Left lobe of liver (tissue), 2 donors: ENCODE measurements around the gene ATN1. TPM values are rescaled to one million over a fixed set of nuclear protein-coding genes. Genes with fewer than 3 reads are reported as not detected.

Experiments used
- ATAC-seq: fragments of 200-7000 bp; cut with Tn5 transposase; one replicate; pipeline ENCODE4 v1.9.1; 2020; ENCODE audit warnings: mild to moderate bottlenecking, moderate library complexity
- DNase-seq: peaks from one replicate; pipeline ENCODE4 v3.0.0-alpha.2; 2020; ENCODE audit warnings: low spot score
- total RNA-seq: library from RNA; stranded (reverse); gene quantifications from one replicate; pipeline ENCODE4 v1.2.1, GENCODE V29; 2021
- donor health status: DM: no; HTN: no; CAD: no; lungs with moderate emphysema.
- donor health status: DM: no; HTN: yes; CAD: no.

Gene ATN1
- total RNA-seq, 1 donor from 2014 or later = 22.0 TPM

- no peak for ATAC-seq
- no peak for DNase-seq
These were observed 38.6 kb downstream of the ATN1 start for GRCh38 chr12:6966351-6966750.

GRCh38 chr12:6967651-6968100, 39.9 kb downstream of the ATN1 start:
- DNase-seq (no peak), ATAC-seq (no peak)

GRCh38 chr12:6968426-6968825, 40.7 kb downstream of the ATN1 start:
- DNase-seq (no peak), ATAC-seq (no peak)

- peak; percentile 73 for DNase-seq
These were observed 42.4 kb downstream of the ATN1 start for GRCh38 chr12:6970096-6970527.

GRCh38 chr12:6974180-6974579, 46.4 kb downstream of the ATN1 start:
- ATAC-seq (no peak), DNase-seq (no peak)

More at GRCh38 chr12:6970096-6970527, 42.4 kb downstream of the ATN1 start:
- peak; percentile 54 for ATAC-seq

- no peak for DNase-seq
- ATAC-seq = no peak
These were observed 47.7 kb downstream of the ATN1 start for GRCh38 chr12:6975297-6976032.

- no peak for ATAC-seq
- no peak for DNase-seq
These were observed 49.9 kb downstream of the ATN1 start for GRCh38 chr12:6977653-6978052.

GRCh38 chr12:6978188-6978587, 50.4 kb downstream of the ATN1 start:
- DNase-seq (no peak), ATAC-seq (no peak)

- DNase-seq (no peak), ATAC-seq (no peak)
These were observed 50.9 kb downstream of the ATN1 start for GRCh38 chr12:6978611-6979011.

- DNase-seq (no peak), ATAC-seq (no peak)
These were observed 51.3 kb downstream of the ATN1 start for GRCh38 chr12:6979021-6979420.

- ATAC-seq = no peak
- DNase-seq = no peak
These were observed 51.7 kb downstream of the ATN1 start for GRCh38 chr12:6979453-6979852.

- no peak for DNase-seq
- ATAC-seq = no peak
These were observed 52.3 kb downstream of the ATN1 start for GRCh38 chr12:6980075-6980474.

- DNase-seq (no peak), ATAC-seq (peak; percentile 48)
These were observed 53.0 kb downstream of the ATN1 start for GRCh38 chr12:6980740-6981139.

- ATAC-seq (peak; percentile 89), DNase-seq (peak; percentile 80)
These were observed 53.6 kb downstream of the ATN1 start for GRCh38 chr12:6981152-6982052.

- ATAC-seq (no peak), DNase-seq (no peak)
These were observed 54.8 kb downstream of the ATN1 start for GRCh38 chr12:6982532-6982931.

GRCh38 chr12:6987956-6988553, 60.3 kb downstream of the ATN1 start:
- DNase-seq (no peak), ATAC-seq (peak; percentile 94)

Other genes with a start within 250 kb of the ATN1 start
- gene ZNF384, start 238.6 kb upstream of the ATN1 start, total RNA-seq = 20.3 TPM
- gene PIANP, start 227.1 kb upstream of the ATN1 start, total RNA-seq = not detected
- 31.1 TPM for gene COPS7A, start 203.9 kb upstream of the ATN1 start, total RNA-seq
- 133 TPM for gene MLF2, start 174.8 kb upstream of the ATN1 start, total RNA-seq
- 406 TPM for gene PTMS, start 161.6 kb upstream of the ATN1 start, total RNA-seq
- 2.8 TPM for gene LAG3, start 155.4 kb upstream of the ATN1 start, total RNA-seq
- gene CD4, start 138.4 kb upstream of the ATN1 start, total RNA-seq = 22.7 TPM
- 1.3 TPM for gene GPR162, start 106.1 kb upstream of the ATN1 start, total RNA-seq
- gene P3H3, start 99.6 kb upstream of the ATN1 start, total RNA-seq = 1.4 TPM
- gene GNB3, start 87.0 kb upstream of the ATN1 start, total RNA-seq = 0.08 TPM
- gene CDCA3, start 76.7 kb upstream of the ATN1 start, total RNA-seq = 0.58 TPM
- gene USP5, start 75.8 kb upstream of the ATN1 start, total RNA-seq = 48.0 TPM
- gene TPI1, start 60.4 kb upstream of the ATN1 start, total RNA-seq = 300 TPM
- 4.7 TPM for gene SPSB2, start 54.7 kb upstream of the ATN1 start, total RNA-seq
- gene LRRC23, start 23.1 kb upstream of the ATN1 start, total RNA-seq = 1.9 TPM
- 3.6 TPM for gene ENO2, start 13.4 kb upstream of the ATN1 start, total RNA-seq
- gene RNU7-1, start 15.9 kb downstream of the ATN1 start, total RNA-seq = not detected
- gene C12orf57, start 16.1 kb downstream of the ATN1 start, total RNA-seq = 86.3 TPM
- gene PTPN6, start 23.4 kb downstream of the ATN1 start, total RNA-seq = 17.8 TPM
- gene PHB2, start 42.7 kb downstream of the ATN1 start, total RNA-seq = 129 TPM
- 16.1 TPM for gene EMG1, start 43.0 kb downstream of the ATN1 start, total RNA-seq
- 54.3 TPM for gene LPCAT3, start 90.5 kb downstream of the ATN1 start, total RNA-seq
- 1,760 TPM for gene C1S, start 132.8 kb downstream of the ATN1 start, total RNA-seq
- 1,748 TPM for gene C1R, start 164.5 kb downstream of the ATN1 start, total RNA-seq
- gene C1RL, start 181.3 kb downstream of the ATN1 start, total RNA-seq = 243 TPM
- 154 TPM for gene RBP5, start 200.9 kb downstream of the ATN1 start, total RNA-seq
- gene CLSTN3, start 202.4 kb downstream of the ATN1 start, total RNA-seq = 48.4 TPM